Islet precursor cell (in vitro differentiated cells): ENCODE results near the gene CDKAL1.
"Not testable (repeated sequence)": the region's sequence is repeated elsewhere in the genome, so short reads cannot be mapped to it uniquely, and the experiment has no call there.

Source experiments
- DNase-seq: peaks from one replicate; pipeline ENCODE4 v3.0.0-alpha.2; 2018

The CDKAL1 gene

GRCh38 chr6:21046276-21046675 is 512.0 kb downstream of the CDKAL1 start:
- DNase-seq = no peak

- no peak for DNase-seq
Measured at GRCh38 chr6:21048047-21048446, 513.8 kb downstream of the CDKAL1 start.

GRCh38 chr6:21049148-21049547 is 514.9 kb downstream of the CDKAL1 start:
- no peak for DNase-seq

GRCh38 chr6:21049572-21049971 is 515.3 kb downstream of the CDKAL1 start:
- no peak for DNase-seq

- no peak for DNase-seq
Measured at GRCh38 chr6:21050935-21051334, 516.7 kb downstream of the CDKAL1 start.

GRCh38 chr6:21051777-21052176 is 517.5 kb downstream of the CDKAL1 start:
- no peak for DNase-seq

GRCh38 chr6:21053612-21054011 is 519.4 kb downstream of the CDKAL1 start:
- DNase-seq = no peak

- not testable (repeated sequence) for DNase-seq
Measured at GRCh38 chr6:21055480-21055879, 521.2 kb downstream of the CDKAL1 start.

GRCh38 chr6:21061892-21062291 is 527.6 kb downstream of the CDKAL1 start:
- DNase-seq = no peak

GRCh38 chr6:21064756-21065340 is 530.6 kb downstream of the CDKAL1 start:
- DNase-seq = no peak

- DNase-seq = no peak
Measured at GRCh38 chr6:21067521-21067920, 533.3 kb downstream of the CDKAL1 start.

- no peak for DNase-seq
Measured at GRCh38 chr6:21070620-21071019, 536.4 kb downstream of the CDKAL1 start.

- DNase-seq = no peak
Measured at GRCh38 chr6:21071780-21072468, 537.7 kb downstream of the CDKAL1 start.

- no peak for DNase-seq
Measured at GRCh38 chr6:21073318-21073839, 539.1 kb downstream of the CDKAL1 start.

- DNase-seq = no peak
Measured at GRCh38 chr6:21074484-21074883, 540.2 kb downstream of the CDKAL1 start.

- DNase-seq = no peak
Measured at GRCh38 chr6:21075986-21076385, 541.7 kb downstream of the CDKAL1 start.

GRCh38 chr6:21078497-21078896 is 544.2 kb downstream of the CDKAL1 start:
- no peak for DNase-seq

- DNase-seq = no peak
Measured at GRCh38 chr6:21079468-21080048, 545.3 kb downstream of the CDKAL1 start.

- DNase-seq = peak; percentile 57
Measured at GRCh38 chr6:21080221-21080620, 546.0 kb downstream of the CDKAL1 start.

- DNase-seq = no peak
Measured at GRCh38 chr6:21082091-21082490, 547.8 kb downstream of the CDKAL1 start.

GRCh38 chr6:21083708-21084107 is 549.5 kb downstream of the CDKAL1 start:
- no peak for DNase-seq

- no peak for DNase-seq
Measured at GRCh38 chr6:21084656-21085055, 550.4 kb downstream of the CDKAL1 start.

- DNase-seq = no peak
Measured at GRCh38 chr6:21085211-21085610, 551.0 kb downstream of the CDKAL1 start.

GRCh38 chr6:21085643-21086042 is 551.4 kb downstream of the CDKAL1 start:
- no peak for DNase-seq
